Naive thymus-derived CD4-positive, alpha-beta T cell (primary cell): ENCODE measurements around the gene ZNF648. TPM values are rescaled to one million over a fixed set of nuclear protein-coding genes. Genes with fewer than 3 reads are reported as not detected.
"Not testable (repeated sequence)": the region's sequence is repeated elsewhere in the genome, so short reads cannot be mapped to it uniquely, and the experiment has no call there.

Experiments used
- ATAC-seq: fragments of 150-1000 bp; cut with Tn5 transposase; 2 replicates; pipeline ENCODE4 v1.10.0; 2021; ENCODE audit warnings: mild to moderate bottlenecking, moderate library complexity
- CTCF ChIA-PET: fragments of 350-600 bp; sonication (Branson Sonifier 250); formaldehyde crosslinking; loops from one replicate; lab custom pipeline; 2021; ENCODE audit warnings: antibody characterized with exemption; lab: Charles Lee
- POLR2A ChIA-PET: fragments of 350-600 bp; sonication (Branson Sonifier 250); formaldehyde crosslinking; loops from one replicate; lab custom pipeline; 2021; ENCODE audit warnings: antibody characterized with exemption, inconsistent platforms; lab: Charles Lee
- DNase-seq, 9 donors: peaks; one replicate each; pipeline versions ENCODE4 v3.0.0 to v3.0.0-alpha.2; 2020 to 2022; ENCODE audit warnings: mixed read lengths in 1 of 9
- H3K27ac ChIP-seq: one replicate; pipeline ENCODE4 v1.7.0; 2013; ENCODE audit warnings: mild to moderate bottlenecking, low read depth, low read length, moderate library complexity
- H3K27me3 ChIP-seq, 2 donors: one replicate each; pipeline ENCODE4 v1.7.0; 2013; ENCODE audit warnings: low read length in 2 of 2, mild to moderate bottlenecking in 2 of 2, moderate library complexity in 2 of 2; ENCODE audit not compliant: control insufficient read depth in 2 of 2, insufficient read depth in 2 of 2
- H3K36me3 ChIP-seq, 3 experiments: 1 replicate in 2 of 3; 2 replicates in 1 of 3; pipeline ENCODE4 v1.7.0; 2013; ENCODE audit warnings: low read length in 3 of 3, mild to moderate bottlenecking in 3 of 3, moderate library complexity in 1 of 3; ENCODE audit not compliant: insufficient read depth in 3 of 3, control insufficient read depth in 2 of 3
- H3K4me1 ChIP-seq, 2 donors: one replicate each; pipeline ENCODE4 v1.7.0; 2013; ENCODE audit warnings: low read length in 2 of 2, mild to moderate bottlenecking in 2 of 2, moderate library complexity in 1 of 2; ENCODE audit not compliant: control insufficient read depth in 2 of 2, insufficient read depth in 2 of 2
- H3K4me3 ChIP-seq: 2 replicates; pipeline ENCODE4 v1.7.0; 2013; ENCODE audit warnings: mild to moderate bottlenecking, low read length
- H3K9me3 ChIP-seq, 3 experiments: 1 replicate in 2 of 3; 2 replicates in 1 of 3; pipeline ENCODE4 v1.7.0; 2013; ENCODE audit warnings: low read length in 3 of 3; ENCODE audit not compliant: control insufficient read depth in 2 of 3
- H3K27ac Mint-ChIP-seq, 9 donors: one replicate each; pipeline ENCODE4 v1.8.0; 2020 to 2022; ENCODE audit warnings: mixed read lengths in 9 of 9, mild to moderate bottlenecking in 8 of 9, moderate library complexity in 5 of 9, inconsistent platforms in 2 of 9
- H3K27me3 Mint-ChIP-seq, 5 donors: one replicate each; pipeline ENCODE4 v1.8.0; 2021 to 2022; ENCODE audit warnings: mixed read lengths in 5 of 5, mild to moderate bottlenecking in 1 of 5
- H3K36me3 Mint-ChIP-seq, 5 donors: one replicate each; pipeline ENCODE4 v1.8.0; 2020 to 2022; ENCODE audit warnings: mixed read lengths in 5 of 5, mild to moderate bottlenecking in 3 of 5, inconsistent platforms in 1 of 5
- H3K4me1 Mint-ChIP-seq, 7 donors: one replicate each; pipeline ENCODE4 v1.8.0; 2020 to 2022; ENCODE audit warnings: mixed read lengths in 7 of 7, mild to moderate bottlenecking in 3 of 7, inconsistent platforms in 1 of 7
- H3K4me3 Mint-ChIP-seq, 10 donors: one replicate each; pipeline ENCODE4 v1.8.0; 2020 to 2022; ENCODE audit warnings: mild to moderate bottlenecking in 10 of 10, mixed read lengths in 10 of 10, moderate library complexity in 6 of 10, inconsistent platforms in 2 of 10
- H3K9me3 Mint-ChIP-seq, 11 donors: one replicate each; pipeline ENCODE4 v1.8.0; 2020 to 2022; ENCODE audit warnings: mixed read lengths in 11 of 11, mild to moderate bottlenecking in 4 of 11, inconsistent platforms in 1 of 11, moderate library complexity in 1 of 11
- intact Hi-C, 2 donors: fragments of 100-400 bp; cut with micrococcal nuclease; formaldehyde crosslinking; loops; one replicate each; pipeline ENCODE4 v1.15.1; 2023
- polyA plus RNA-seq, 2 donors: library from polyadenylated mRNA; unstranded; fragments of 300-500 nt; fragmentation: Illumina TruSeq; gene quantifications; one replicate each; pipeline ENCODE4 v1.2.3, GENCODE V29; 2021
- total RNA-seq, 6 experiments: library from RNA in 5 of 6; stranded (reverse) in 5 of 6; gene quantifications; 1 replicate in 5 of 6; 2 replicates in 1 of 6; pipeline ENCODE4 v1.2.3 and lab custom pipeline; 2021 to 2026

ZNF648 gene
- total and polyA plus RNA-seq, 7 experiments from 2014 or later = 0.07 to 0.13 TPM; not detected in 5

- Mint-ChIP-seq H3K36me3 (peaks cover 0 to 4% (median 3%) of the 10 kb centered on the region in 5 donors), H3K4me1 (peaks cover 0 to 6% (median 0%) of the 10 kb centered on the region in 7 donors), H3K27ac (peak overlapping the region in 1 of 9 donors; percentile 42), H3K27me3 (peaks cover 0 to 62% (median 5%) of the 10 kb centered on the region in 5 donors), H3K4me3 (no peak overlapping the region), H3K9me3 (peaks cover 0 to 2% (median 0%) of the 10 kb centered on the region in 11 donors)
- Histone ChIP-seq H3K27me3 (no peaks in the 10 kb centered on the region), H3K4me3 (no peak overlapping the region), H3K9me3 (no peaks in the 10 kb centered on the region), H3K27ac (no peak overlapping the region), H3K36me3 (no peaks in the 10 kb centered on the region), H3K4me1 (no peaks in the 10 kb centered on the region)
- ChIA-PET CTCF (interaction anchor here (1.3 to 1.6 kb wide), 2 partner anchors 45 to 298 kb away, joined by 3 to 5 read pairs; no protein-coding TSS in a partner anchor), POLR2A (no interaction called here)
- ATAC-seq (no peak), DNase-seq (no peak)
- intact Hi-C loops = no loop called here
Observed at GRCh38 chr1:182098301-182098700, 36.8 kb upstream of the ZNF648 start.

GRCh38 chr1:182095946-182096345 lies 34.4 kb upstream of the ZNF648 start:
- CTCF ChIA-PET = interaction anchor here (1.2 kb wide), 1 partner anchor 49 kb away, joined by 4 read pairs; no protein-coding TSS in a partner anchor
- no peak for DNase-seq

GRCh38 chr1:182094514-182095005 lies 33.0 kb upstream of the ZNF648 start:
- H3K36me3 ChIP-seq, H3K27ac Mint-ChIP-seq, intact Hi-C loops, DNase-seq, H3K27me3 ChIP-seq, H3K4me3 ChIP-seq, H3K36me3 Mint-ChIP-seq, H3K9me3 Mint-ChIP-seq, POLR2A ChIA-PET, H3K27ac ChIP-seq, H3K4me3 Mint-ChIP-seq, H3K4me1 ChIP-seq, H3K9me3 ChIP-seq, H3K4me1 Mint-ChIP-seq, ATAC-seq: not testable (repeated sequence)
- CTCF ChIA-PET = interaction anchor here (0.6 to 1.1 kb wide), 3 partner anchors 10 to 1919 kb away, joined by 3 to 7 read pairs (median 3); no protein-coding TSS in a partner anchor
- peaks cover 0 to 31% (median 0%) of the 10 kb centered on the region in 5 donors for H3K27me3 Mint-ChIP-seq

More at GRCh38 chr1:182095946-182096345, 34.4 kb upstream of the ZNF648 start:
- no peaks in the 10 kb centered on the region for H3K27me3 ChIP-seq
- H3K27ac ChIP-seq = no peak overlapping the region
- H3K36me3 Mint-ChIP-seq = peaks cover 0 to 4% (median 3%) of the 10 kb centered on the region in 5 donors
- H3K9me3 Mint-ChIP-seq = peaks cover 0 to 2% (median 0%) of the 10 kb centered on the region in 11 donors
- no peaks in the 10 kb centered on the region for H3K36me3 ChIP-seq
- H3K27ac Mint-ChIP-seq = no peak overlapping the region
- POLR2A ChIA-PET = no interaction called here
- H3K4me3 Mint-ChIP-seq = no peak overlapping the region
- no peaks in the 10 kb centered on the region for H3K4me1 ChIP-seq
- ATAC-seq = no peak
- H3K9me3 ChIP-seq = no peaks in the 10 kb centered on the region
- peaks cover 0 to 41% (median 0%) of the 10 kb centered on the region in 5 donors for H3K27me3 Mint-ChIP-seq
- intact Hi-C loops = no loop called here
- H3K4me1 Mint-ChIP-seq = peaks cover 0 to 6% (median 0%) of the 10 kb centered on the region in 7 donors
- no peak overlapping the region for H3K4me3 ChIP-seq

- ChIA-PET POLR2A (no interaction called here), CTCF (no interaction called here)
- Histone ChIP-seq H3K27ac (no peak overlapping the region), H3K9me3 (no peaks in the 10 kb centered on the region), H3K4me1 (peaks cover 0 to 10% of the 10 kb centered on the region in 2 donors), H3K27me3 (no peaks in the 10 kb centered on the region), H3K4me3 (no peak overlapping the region), H3K36me3 (no peaks in the 10 kb centered on the region)
- DNase-seq (no peak), ATAC-seq (no peak)
- Mint-ChIP-seq H3K36me3 (peaks cover 0 to 4% (median 3%) of the 10 kb centered on the region in 5 donors), H3K27ac (no peak overlapping the region), H3K4me3 (no peak overlapping the region), H3K27me3 (peaks cover 0 to 24% (median 0%) of the 10 kb centered on the region in 5 donors), H3K9me3 (peaks cover 0 to 2% (median 0%) of the 10 kb centered on the region in 11 donors), H3K4me1 (peaks cover 0 to 15% (median 11%) of the 10 kb centered on the region in 7 donors)
- intact Hi-C loops = no loop called here
Observed at GRCh38 chr1:182093781-182094180, 32.3 kb upstream of the ZNF648 start.

GRCh38 chr1:182092336-182092735 lies 30.8 kb upstream of the ZNF648 start:
- no peaks in the 10 kb centered on the region for H3K27me3 ChIP-seq
- H3K4me1 ChIP-seq = peaks cover 8 to 24% of the 10 kb centered on the region in 2 donors
- Mint-ChIP-seq H3K9me3 (peaks cover 0 to 2% (median 0%) of the 10 kb centered on the region in 11 donors), H3K27me3 (peaks cover 0 to 16% (median 0%) of the 10 kb centered on the region in 5 donors), H3K36me3 (peaks cover 0 to 4% (median 3%) of the 10 kb centered on the region in 5 donors), H3K27ac (no peak overlapping the region), H3K4me1 (peaks cover 8 to 29% (median 25%) of the 10 kb centered on the region in 7 donors), H3K4me3 (no peak overlapping the region)
- intact Hi-C loops = no loop called here
- ATAC-seq (no peak), DNase-seq (no peak)
- no peak overlapping the region for H3K4me3 ChIP-seq
- H3K27ac ChIP-seq = no peak overlapping the region
- ChIA-PET POLR2A (interaction anchor here (0.6 to 1.0 kb wide), 2 partner anchors 16 to 342 kb away, joined by 3 read pairs; no protein-coding TSS in a partner anchor), CTCF (interaction anchor here (0.7 to 1.0 kb wide), 2 partner anchors 52 to 303 kb away, joined by 3 read pairs; no protein-coding TSS in a partner anchor)
- no peaks in the 10 kb centered on the region for H3K9me3 ChIP-seq
- no peaks in the 10 kb centered on the region for H3K36me3 ChIP-seq

GRCh38 chr1:182091083-182091482 lies 29.6 kb upstream of the ZNF648 start:
- Mint-ChIP-seq H3K27ac (peak overlapping the region in 2 of 9 donors; percentile 24 to 31), H3K27me3 (peaks cover 0 to 12% (median 0%) of the 10 kb centered on the region in 5 donors), H3K9me3 (peaks cover 0 to 2% (median 0%) of the 10 kb centered on the region in 11 donors), H3K4me3 (no peak overlapping the region), H3K4me1 (peaks cover 18 to 42% (median 36%) of the 10 kb centered on the region in 7 donors), H3K36me3 (peaks cover 0 to 4% (median 3%) of the 10 kb centered on the region in 5 donors)
- CTCF ChIA-PET = interaction anchor here (0.7 kb wide), 1 partner anchor 32 kb away, joined by 3 read pairs; no protein-coding TSS in a partner anchor
- POLR2A ChIA-PET = no interaction called here
- Histone ChIP-seq H3K9me3 (no peaks in the 10 kb centered on the region), H3K27ac (no peak overlapping the region), H3K36me3 (no peaks in the 10 kb centered on the region), H3K27me3 (no peaks in the 10 kb centered on the region), H3K4me1 (peaks cover 13 to 37% of the 10 kb centered on the region in 2 donors), H3K4me3 (no peak overlapping the region)
- ATAC-seq (no peak), DNase-seq (no peak)
- intact Hi-C loops = no loop called here
